ENCODE results near the gene ZNF407. TPM values are rescaled to one million over a fixed set of nuclear protein-coding genes. Genes with fewer than 3 reads are reported as not detected.

The ZNF407 gene
- polyA plus RNA-seq, 1 donor: 5.8 TPM

DNA sequence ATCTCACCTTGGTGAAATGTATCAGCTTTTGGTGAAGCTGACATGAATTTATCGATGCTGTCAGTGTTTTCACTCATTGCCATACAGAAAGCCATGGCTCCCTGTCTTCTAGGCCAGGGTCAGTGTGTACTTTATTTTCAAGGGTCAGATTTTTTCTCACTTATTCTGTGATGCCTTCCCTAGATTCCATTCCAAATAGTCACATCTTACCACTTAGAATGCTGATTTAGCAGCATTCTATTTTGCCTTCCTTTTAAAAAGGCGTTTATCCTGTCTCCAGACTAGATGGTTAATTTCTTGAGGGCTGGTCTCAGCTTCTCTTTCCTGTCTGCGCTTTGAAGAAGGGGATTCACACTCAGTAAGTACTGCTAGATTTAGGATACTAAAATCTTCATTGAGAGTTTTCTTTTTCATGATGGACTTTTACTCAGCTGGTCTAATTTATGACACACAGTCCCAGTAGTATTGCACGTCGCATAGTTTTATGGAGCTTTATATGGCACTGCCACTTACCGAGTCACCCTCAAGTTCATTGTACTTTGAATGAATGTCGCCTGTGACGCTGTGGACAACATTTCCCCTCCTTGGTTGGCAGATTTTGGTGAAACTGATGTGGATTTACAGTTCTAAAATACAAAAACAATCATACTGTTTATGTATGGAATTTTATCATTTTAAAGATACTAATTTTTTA, 194.0 kb downstream of the ZNF407 start:
- DNase-seq (ENCODE audit: low read depth): no peak

DNA sequence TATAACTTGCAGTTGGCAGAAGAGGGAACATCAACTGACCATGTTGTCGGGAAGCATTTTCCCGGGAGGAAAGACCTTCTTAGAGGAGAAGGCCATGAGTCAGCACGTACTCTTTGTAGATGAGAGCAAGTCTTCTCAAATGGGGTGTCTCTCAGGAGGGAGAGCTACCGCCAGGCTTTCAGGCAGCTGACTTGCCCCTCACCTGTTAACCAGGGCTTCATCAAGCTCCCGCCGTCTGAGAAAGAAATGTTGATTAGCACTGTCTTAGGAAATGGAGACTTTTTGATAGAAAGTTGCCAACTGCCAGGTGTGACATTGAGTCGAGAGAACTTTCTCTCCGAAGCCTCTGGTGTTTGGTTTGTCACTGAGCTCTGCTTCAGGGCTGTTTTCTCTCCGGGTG, 196.1 kb downstream of the ZNF407 start:
- no peak for DNase-seq (ENCODE audit: low read depth)

DNA sequence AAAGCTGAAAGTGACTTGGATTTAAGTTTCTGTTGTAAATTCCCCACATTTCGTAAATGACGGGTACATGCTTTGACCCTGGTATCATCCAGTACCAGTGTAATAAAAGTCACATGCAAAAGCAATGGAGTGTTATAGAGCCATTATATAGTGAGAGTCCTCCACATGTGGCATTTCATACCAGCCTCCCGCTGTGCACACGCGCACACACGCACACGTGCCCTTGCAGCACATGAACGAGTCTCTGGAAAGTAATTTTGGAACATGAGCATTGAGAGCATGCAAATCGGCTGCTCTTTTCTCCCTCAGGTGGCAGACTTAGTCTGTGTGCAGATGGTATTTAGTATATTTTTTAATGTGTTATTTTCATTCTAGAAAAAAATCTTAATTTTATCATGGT, 198.1 kb downstream of the ZNF407 start:
- no peak for DNase-seq (ENCODE audit: low read depth)

DNA sequence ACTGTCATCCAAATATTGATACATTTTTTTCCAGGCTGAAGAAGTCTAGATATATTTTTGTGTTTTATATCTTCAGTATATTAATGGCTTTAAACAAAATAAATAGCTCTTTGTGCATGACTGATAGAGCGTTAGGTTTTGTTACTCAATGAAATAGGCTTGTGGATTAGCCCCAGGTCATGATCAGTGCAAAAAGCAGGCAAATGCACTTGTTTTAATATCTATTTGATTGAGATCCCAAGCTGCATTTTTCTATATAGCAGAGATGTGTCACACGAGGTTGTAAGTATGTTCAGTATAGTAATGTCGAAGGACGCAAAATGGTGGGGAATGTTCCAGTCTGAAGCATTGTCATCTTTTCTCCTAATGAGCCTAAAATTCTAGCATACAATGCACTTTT, 198.5 kb downstream of the ZNF407 start:
- DNase-seq (ENCODE audit: low read depth): no peak

DNA sequence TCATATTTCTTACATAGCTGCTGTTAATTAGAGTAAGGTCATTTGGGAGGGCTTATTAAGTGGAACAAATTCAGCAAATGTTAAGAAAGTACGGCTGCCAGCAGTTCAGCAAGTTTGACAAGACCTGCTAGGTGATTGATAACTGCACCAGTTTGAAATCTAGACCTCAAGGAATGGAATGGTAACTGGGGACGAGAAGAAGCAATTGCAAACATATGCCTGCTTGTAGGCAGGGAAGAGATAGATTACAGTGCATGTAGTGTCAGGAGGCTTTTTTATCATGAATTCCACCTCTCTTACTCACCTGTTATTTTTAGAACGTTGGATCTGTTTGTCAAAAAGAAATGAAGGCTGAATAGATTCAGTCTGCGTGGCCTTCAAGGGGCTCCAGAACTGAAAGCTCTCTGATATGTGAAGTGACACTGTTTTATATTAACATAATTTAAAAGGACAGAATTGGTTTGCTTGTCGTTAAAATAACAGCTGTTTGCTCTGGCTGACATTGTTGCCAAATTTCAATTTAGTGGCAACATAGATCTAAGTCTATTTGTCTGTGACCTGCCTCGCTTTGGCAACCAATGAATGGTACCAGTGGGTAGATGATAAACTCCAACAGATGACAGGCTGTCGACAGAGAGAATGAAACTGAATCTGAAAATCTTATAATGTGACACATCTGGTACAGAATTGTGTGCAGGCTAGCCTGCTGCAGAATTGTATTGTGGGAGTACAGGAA, 199.3 kb downstream of the ZNF407 start:
- DNase-seq (ENCODE audit: low read depth): no peak

DNA sequence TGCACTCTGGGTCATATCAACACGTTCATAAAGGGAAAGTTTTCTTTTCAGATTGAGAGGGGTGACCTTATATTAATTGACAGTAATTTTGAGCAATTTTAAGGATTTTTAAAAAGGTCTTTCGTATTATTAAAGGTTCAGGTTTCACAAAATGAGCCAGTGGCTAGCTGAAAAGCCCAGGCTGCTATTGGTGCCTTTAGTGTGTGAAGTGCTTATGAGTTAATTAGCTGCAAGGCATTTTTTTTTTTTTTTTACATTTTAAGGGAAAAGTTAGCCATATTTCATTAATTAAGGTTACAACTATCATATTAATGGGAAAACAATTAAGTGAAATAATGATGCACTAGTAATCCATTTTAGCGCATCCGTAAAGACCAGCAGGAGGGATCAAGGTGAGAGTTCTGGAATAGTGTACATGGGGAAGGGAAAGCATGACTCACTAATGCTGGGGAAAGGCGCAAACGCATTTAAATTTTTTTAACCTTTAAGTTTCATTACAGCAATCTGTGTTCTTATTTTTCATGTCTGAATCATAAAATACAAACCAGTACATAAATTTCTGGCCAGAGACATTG, 200.0 kb downstream of the ZNF407 start:
- no peak for DNase-seq (ENCODE audit: low read depth)

DNA sequence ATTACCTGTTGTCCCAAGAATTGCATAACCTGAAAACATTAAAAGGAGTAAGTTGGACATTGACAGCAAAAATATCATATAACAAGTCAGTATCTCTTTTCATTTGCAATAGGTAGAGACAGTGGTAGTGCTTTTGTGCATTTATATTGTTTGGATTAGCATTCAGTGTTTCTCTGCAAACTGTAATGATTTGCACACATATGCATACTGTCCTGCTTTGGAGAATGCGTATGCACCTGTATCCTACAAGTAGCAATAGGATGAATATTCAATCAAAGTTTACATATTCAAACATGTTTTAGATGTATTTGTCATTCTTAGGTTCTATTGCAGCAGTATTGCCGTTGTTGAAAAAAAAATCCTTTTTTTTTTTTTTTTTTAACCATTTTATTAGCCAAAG, 201.9 kb downstream of the ZNF407 start:
- no peak for DNase-seq (ENCODE audit: low read depth)

DNA sequence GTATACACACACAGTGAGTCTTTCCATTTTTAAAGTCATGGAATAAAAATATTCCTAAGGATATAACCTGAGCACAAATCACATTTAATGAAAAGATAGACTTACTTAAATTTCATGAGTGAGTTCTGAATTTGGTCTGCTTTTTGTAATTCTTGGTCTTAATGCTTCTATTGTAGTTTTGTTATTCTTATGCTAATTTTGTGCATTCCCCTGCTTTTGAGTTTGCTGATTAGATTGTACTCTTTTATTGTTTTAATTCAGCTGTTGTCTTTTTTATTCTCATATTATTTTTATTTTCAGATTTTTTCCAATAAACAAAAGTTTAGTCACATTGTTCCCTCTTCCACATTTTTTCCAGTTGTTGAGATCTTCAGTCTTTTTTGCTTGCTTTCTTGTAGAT, 202.4 kb downstream of the ZNF407 start:
- DNase-seq (ENCODE audit: low read depth): no peak

DNA sequence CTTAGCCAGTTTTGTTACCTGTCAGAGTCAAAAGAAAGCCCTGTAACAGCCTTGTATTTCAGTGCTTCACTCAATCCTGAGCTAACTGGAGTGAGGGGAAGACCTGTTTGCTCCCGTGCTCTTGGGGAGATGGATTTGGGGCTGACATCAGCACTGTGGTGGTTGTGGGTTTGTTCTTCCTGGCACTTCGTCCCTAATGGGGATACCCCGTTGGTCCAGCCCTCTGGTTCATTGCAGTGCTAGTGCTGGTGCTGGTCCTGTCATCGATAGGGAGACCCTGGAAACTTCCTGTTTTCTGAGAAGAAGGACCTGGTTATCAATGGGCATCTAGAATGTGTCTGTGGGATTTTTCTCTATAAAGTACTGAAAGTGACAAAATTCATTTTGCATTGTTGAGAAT, 205.4 kb downstream of the ZNF407 start:
- no peak for DNase-seq (ENCODE audit: low read depth)

DNA sequence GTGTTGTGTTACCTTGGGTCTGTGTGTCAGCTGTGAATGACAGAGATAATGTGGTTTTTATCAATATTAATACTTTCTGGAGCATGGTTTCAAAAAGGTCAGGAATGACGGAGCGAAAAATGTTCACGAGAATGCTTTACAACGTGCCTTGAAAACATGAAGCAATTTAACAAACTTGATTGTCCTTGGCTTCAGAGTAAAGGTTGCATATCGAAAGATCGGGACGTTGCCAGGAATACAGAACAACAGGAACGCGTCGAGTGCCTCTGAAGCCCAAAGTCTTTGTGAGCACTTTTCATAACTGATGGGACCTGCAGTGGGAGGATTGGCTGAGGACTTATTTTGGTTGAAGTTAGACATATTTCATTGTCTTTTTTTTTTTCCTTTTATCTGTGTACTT, 206.1 kb downstream of the ZNF407 start:
- no peak for DNase-seq (ENCODE audit: low read depth)

DNA sequence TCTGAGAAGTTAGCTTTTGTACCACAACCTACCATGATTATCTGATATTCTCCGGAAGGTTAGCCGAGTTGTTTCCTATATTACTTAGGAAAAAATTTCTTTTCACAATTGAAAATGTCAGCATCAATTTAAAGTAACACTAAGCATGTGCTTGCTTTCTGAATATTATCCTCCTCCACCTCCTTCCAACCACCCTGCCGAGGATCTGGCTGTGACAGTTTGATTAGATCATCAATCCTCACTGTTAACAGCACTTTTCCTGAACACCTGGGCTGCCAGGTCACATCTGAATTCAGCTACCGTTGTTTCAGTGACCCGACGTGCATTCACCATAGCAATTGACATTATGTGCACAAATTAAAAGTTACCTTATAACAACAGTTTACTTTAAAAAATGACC, 207.0 kb downstream of the ZNF407 start:
- no peak for DNase-seq (ENCODE audit: low read depth)

DNA sequence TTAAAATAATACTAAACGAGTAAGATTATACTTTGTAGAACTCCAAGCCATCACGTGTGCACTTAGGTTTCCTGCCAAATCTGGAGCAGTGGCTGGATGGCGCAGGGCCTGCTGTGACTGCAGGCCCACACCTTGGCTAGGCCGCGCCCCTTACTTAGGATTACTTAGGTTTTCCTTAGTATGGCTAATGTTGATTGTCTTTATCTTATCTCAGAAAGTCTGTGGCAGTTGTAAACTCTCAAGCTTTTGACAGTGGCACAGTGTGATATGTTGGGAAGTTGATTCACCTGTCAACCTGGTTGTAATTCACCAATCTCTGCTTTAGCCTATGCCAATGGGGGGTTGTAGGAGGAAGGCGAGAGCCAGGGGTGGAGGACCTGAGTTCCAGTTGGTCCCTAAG, 208.4 kb downstream of the ZNF407 start:
- no peak for DNase-seq (ENCODE audit: low read depth)

DNA sequence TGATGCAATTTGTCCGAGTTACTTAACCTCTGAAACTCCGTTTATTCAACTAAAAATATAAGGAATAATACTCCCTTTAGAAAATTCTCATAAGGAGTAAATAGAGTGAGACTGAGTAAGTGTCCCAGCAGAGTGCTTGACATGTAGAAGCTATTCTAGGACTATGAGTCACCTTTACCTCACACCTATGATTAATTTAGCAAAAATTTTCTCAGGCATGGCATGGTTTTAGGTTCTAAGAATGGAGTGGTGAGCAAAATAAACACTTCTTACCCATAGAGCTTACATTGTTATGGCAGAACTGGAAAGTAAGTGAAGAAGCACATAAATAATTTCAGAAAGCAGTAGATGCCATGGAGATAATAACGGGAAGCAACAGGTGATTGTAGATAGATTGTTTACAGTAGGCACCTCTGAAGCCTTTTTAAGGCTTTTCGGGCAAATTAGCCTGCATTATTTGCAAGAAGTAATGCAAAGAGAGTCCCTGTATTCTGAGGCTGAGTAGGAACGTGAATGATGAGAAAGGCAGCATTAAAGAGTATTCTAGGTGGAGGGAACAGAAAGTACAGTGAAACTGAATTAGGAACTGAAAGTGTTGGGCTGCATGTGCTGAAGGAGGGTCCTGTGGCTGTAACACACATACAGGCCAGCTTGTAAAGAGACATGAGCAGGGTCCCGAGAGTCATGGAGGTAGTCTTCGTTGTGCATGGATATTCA, 209.2 kb downstream of the ZNF407 start:
- DNase-seq (ENCODE audit: low read depth): no peak

DNA sequence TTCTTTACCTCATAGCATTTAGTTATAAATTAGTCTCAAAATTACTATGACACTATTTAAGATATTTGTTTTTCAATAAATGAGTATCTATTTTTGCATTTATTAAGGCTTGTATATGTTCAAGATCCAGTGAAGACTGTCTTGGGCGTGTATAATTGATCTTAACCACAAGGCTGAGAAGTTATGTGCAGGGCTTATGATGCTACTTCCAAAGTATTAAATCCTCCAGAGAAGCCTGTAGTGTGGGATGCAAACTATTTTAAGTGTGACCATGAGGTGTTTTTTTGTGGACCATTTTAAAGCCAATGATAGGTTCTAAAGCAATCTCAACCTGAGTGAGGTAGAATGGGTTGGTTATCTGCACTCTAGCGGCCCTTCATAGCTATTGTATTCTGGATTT, 219.9 kb downstream of the ZNF407 start:
- DNase-seq (ENCODE audit: low read depth): no peak

DNA sequence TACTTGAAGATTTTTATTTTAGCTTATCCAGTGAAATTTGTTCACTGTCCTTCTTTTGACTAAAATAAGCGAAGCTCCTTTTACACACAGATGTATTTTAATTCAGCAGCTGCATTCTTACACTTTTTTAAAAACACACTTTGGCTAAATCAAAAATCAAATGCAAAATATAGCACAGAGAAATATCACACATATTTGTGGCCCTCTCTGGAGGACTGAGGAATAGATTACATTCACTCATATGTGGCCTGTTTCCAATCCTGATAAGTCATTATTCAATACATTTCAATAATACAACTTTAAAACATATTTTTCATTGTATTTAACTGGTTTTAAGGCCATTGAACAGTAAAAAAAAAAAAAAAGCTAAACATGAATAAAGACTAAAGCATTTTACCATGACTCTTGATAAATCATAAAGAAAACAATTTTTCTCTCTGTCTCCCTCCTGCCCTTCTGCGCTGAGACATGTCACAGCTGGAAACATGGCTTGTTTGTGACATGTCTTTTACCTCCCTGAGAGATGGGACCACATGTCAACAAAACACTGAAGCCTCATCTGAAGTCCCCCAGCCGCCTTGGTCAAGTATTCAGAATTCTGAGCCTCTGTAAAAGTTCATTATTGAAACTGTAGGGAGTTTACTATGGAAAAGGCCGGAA, 221.0 kb downstream of the ZNF407 start:
- no peak for DNase-seq (ENCODE audit: low read depth)

DNA sequence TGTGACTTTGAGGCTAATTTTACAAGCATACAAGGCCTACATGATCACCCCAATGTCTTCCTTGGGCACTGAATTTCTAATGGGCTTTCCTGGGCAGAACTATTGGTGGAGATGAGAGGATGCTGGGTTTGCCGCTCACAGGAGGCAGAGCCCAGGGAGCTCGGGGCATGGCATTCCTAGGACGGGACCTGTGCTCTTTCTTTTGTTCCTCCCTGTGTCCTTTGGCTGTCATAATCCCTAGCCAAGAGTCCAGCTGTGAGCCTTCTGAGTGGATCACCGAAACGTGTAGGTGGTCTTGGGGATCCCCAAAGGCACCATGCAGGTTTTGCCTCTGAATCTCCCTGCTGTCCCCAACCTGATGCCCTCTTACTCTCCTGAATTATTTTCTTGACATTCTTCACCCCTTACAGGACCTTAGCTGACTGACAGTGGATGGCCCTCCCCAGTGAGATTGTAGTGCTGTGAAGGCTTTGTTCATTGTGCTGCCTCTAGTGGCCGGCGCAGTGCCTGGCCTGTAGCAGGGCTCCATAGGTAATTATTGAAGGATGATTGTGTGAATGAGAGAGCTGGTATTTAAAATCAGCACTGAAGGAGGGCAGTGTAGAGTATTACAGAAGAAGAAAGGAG, 221.9 kb downstream of the ZNF407 start:
- DNase-seq (ENCODE audit: low read depth): no peak

DNA sequence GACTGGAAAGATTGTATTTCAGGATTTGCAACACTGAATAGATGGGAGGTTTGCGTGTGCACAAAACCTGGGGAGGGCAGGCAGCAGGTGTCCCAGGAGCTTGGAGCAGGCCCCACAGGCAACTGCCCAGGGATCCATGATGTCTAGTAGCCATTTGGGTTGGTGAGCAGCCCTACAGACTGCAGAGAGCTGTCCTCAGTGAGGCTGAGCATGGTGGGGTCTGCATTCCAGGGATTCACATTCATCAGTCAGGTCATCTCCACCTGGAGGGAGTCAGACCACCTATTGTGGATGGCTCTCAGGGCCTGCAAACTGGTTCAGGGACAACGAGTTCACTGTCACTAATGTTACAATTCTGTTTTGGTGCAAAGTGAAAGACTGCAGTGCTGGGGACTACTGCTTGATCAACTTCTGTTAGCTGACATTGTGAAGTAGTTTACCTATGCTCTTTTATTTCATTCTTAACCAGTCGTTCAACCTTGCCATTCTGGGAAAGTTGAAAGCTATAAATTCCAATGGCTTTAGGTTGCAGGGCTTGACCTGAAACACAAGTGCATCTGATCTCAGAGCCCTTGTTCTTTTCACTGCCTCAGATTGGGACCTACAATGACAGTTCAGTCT, 222.6 kb downstream of the ZNF407 start:
- no peak for DNase-seq (ENCODE audit: low read depth)

DNA sequence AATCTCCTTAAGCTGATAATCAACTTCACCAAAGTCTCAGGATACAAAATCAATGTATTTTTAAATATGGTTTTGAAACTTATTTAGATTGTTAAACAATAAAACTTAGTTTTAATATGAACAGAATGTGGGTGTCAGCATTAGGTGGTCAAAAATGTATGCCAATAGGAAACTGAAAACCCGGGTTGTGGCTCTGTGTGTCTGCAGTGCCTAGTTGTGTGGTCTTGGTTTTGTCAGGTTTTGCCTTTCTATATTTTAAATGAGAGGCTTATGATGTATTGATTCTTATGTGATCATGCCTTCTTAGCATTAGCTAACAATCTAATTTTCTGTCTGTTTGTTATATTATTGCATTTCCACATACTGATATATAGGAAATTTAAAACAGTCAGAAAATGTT, 227.8 kb downstream of the ZNF407 start:
- DNase-seq (ENCODE audit: low read depth): no peak

DNA sequence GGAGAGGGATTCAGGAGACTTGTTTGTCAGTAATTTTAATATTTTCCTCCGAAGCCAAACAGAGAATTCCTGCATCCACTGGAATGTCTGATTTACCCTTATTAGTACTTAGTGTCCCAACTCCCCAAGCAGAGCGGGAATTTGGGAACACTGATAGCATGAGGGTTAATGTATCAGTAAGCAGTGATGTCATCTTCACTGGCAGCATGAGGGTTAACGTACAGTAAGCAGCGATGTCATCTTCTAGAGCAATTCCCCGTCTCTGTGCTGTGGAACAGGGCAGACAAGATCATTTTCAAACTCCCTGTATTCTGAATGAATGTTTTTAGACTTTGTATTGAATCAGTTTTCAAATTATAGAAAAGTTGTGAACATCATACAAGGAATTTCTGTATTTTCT, 228.9 kb downstream of the ZNF407 start:
- no peak for DNase-seq (ENCODE audit: low read depth)

DNA sequence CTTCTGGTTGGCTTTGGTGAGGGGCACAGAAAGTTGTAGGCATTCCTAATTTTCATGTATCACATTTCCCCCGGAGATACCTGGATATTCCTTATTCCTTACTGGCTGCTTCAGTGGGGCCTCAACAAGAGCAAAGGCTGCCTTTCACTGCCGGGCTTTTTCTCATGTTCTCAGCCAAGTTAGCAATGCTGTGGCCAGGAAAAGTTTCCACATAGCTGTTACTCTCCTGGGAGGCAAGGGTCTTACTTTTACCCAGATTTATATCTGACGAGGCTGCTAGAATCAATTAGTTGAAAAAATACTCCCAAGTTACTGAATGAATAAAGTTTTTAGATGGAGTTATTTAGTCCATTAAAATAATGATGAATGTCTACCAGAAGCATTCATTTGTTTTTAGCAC, 230.5 kb downstream of the ZNF407 start:
- DNase-seq (ENCODE audit: low read depth): peak; percentile 25

DNA sequence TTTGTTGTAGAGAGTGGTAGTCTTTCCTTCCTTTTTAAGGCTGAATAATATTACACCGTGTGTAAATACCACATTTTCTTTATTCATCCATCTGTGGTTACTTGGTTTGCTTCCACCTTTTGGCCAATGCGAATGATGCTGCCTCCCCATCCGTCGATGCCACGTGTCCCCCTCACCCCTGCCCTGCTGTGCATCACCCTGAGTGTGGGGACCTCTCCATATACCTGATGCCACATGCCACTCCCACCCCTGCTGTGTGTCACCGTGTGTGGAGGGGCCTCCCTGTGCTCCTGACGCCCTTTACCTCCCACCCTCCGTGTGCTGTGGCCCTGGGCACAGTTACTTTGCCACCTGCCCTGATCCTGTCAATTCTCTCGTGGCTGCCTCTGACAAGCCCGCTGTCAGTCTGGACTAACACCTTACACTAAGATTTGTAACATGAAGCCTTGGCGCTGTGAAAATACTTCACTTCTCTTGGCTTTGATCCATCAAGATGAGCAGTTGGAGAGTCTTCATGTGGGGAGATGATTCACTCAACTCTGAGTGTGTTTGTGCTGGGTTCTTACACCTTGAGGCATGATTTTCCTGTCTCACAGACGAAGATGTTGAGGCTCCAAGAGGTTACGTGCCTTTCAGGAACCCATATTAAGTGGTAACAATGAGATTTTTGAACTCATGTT, 234.0 kb downstream of the ZNF407 start:
- no peak for DNase-seq (ENCODE audit: low read depth)

Data from forelimb muscle (tissue), 1 donor.